Activated B cell treated with CpG ODN at 0.5 μM for 24 hours (primary cell): Measurements from ENCODE around the gene TIMM17B. TPM values are rescaled to one million over a fixed set of nuclear protein-coding genes. Genes with fewer than 3 reads are reported as not detected.

Source experiments
- ATAC-seq: fragments of 200-7000 bp; cut with Tn5 transposase; one replicate; pipeline ENCODE4 v1.10.0; 2021; ENCODE audit warnings: low read depth, mild to moderate bottlenecking, moderate library complexity
- CTCF ChIA-PET: fragments of 350-600 bp; sonication (Branson Sonifier 250); formaldehyde crosslinking; loops from one replicate; lab custom pipeline; 2021; ENCODE audit warnings: antibody characterized with exemption; lab: Charles Lee
- POLR2A ChIA-PET: fragments of 350-600 bp; sonication (Branson Sonifier 250); formaldehyde crosslinking; loops from one replicate; lab custom pipeline; 2021; ENCODE audit warnings: antibody characterized with exemption; lab: Charles Lee
- DNase-seq: peaks from one replicate; pipeline ENCODE4 v3.0.0; 2022
- H3K27ac Mint-ChIP-seq: one replicate; pipeline ENCODE4 v1.8.0; 2020; ENCODE audit warnings: mixed read lengths
- H3K27me3 Mint-ChIP-seq: one replicate; pipeline ENCODE4 v1.8.0; 2021; ENCODE audit warnings: mixed read lengths
- H3K36me3 Mint-ChIP-seq: one replicate; pipeline ENCODE4 v1.8.0; 2021; ENCODE audit warnings: low read depth, mixed read lengths
- H3K4me1 Mint-ChIP-seq: one replicate; pipeline ENCODE4 v1.8.0; 2021; ENCODE audit warnings: mixed read lengths
- H3K4me3 Mint-ChIP-seq: one replicate; pipeline ENCODE4 v1.8.0; 2020; ENCODE audit warnings: mild to moderate bottlenecking, mixed read lengths
- H3K9me3 Mint-ChIP-seq: one replicate; pipeline ENCODE4 v1.8.0; 2020; ENCODE audit warnings: mixed read lengths
- intact Hi-C: fragments of 100-400 bp; cut with micrococcal nuclease; formaldehyde crosslinking; loops from one replicate; pipeline ENCODE4 v1.15.1; 2024
- total RNA-seq: library from RNA; stranded (reverse); gene quantifications from 2 replicates; pipeline ENCODE4 v1.2.3, GENCODE V29; 2022
- TF ChIP-seq, protein P1 (sequence below): fragments of 200-600 bp; IDR thresholded peaks from one replicate; pipeline ENCODE4 v1.8.0; 2022; ENCODE audit warnings: antibody characterized with exemption, mild to moderate bottlenecking

TIMM17B gene
- total RNA-seq, 1 donor from 2014 or later: 47.8 TPM

GRCh38 chrX:48927123-48927522 is 29.6 kb upstream of the TIMM17B start:
- ATAC-seq (no peak), DNase-seq (no peak)
- peaks cover 41% of the 10 kb centered on the region for H3K4me1 Mint-ChIP-seq
- no peaks in the 10 kb centered on the region for H3K9me3 Mint-ChIP-seq
- intact Hi-C loops: no loop called here
- no peak overlapping the region for H3K27ac Mint-ChIP-seq
- peaks cover 49% of the 10 kb centered on the region for H3K36me3 Mint-ChIP-seq
- POLR2A ChIA-PET: interaction anchor here (1.4 to 6.9 kb wide), 3 partner anchors 8 to 12 kb away, joined by 4 to 93 read pairs (median 14); partner anchors contain the start of gene PIM2
- no peak overlapping the region for H3K4me3 Mint-ChIP-seq
- TF ChIP-seq, protein P1, sequence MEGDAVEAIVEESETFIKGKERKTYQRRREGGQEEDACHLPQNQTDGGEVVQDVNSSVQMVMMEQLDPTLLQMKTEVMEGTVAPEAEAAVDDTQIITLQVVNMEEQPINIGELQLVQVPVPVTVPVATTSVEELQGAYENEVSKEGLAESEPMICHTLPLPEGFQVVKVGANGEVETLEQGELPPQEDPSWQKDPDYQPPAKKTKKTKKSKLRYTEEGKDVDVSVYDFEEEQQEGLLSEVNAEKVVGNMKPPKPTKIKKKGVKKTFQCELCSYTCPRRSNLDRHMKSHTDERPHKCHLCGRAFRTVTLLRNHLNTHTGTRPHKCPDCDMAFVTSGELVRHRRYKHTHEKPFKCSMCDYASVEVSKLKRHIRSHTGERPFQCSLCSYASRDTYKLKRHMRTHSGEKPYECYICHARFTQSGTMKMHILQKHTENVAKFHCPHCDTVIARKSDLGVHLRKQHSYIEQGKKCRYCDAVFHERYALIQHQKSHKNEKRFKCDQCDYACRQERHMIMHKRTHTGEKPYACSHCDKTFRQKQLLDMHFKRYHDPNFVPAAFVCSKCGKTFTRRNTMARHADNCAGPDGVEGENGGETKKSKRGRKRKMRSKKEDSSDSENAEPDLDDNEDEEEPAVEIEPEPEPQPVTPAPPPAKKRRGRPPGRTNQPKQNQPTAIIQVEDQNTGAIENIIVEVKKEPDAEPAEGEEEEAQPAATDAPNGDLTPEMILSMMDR: no peak
- CTCF ChIA-PET: interaction anchor here (1.2 to 1.6 kb wide), 2 partner anchors 10 to 11 kb away, joined by 4 to 5 read pairs; no protein-coding TSS in a partner anchor
- H3K27me3 Mint-ChIP-seq: no peaks in the 10 kb centered on the region

DNA sequence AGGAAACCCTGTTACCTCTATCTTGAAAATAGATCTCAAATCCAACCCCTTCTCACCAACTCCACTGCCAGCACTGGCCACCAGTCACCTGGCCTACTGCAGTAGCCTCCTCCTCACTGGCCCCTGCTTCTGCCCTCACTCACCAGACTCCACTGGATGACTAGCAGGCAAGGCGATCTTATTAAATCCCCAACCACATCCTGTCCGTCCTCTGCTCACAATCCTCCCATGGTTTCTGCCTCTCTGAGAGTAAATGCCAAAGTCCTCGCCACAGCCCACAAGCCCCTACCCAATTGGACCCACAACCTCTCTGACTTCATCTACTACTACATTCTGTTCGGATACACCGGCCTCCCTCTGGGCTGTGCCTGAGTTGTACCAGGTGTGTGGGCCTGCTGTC is 26.7 kb upstream of the TIMM17B start:
- H3K4me3 Mint-ChIP-seq: no peak overlapping the region
- no peak overlapping the region for H3K27ac Mint-ChIP-seq
- ATAC-seq (no peak), DNase-seq (no peak)
- H3K4me1 Mint-ChIP-seq: peaks cover 46% of the 10 kb centered on the region
- H3K9me3 Mint-ChIP-seq: no peaks in the 10 kb centered on the region
- ChIA-PET CTCF (interaction anchor here (1.2 kb wide), 1 partner anchor 13 kb away, joined by 3 read pairs; no protein-coding TSS in a partner anchor), POLR2A (interaction anchor here (6.9 kb wide), 1 partner anchor 15 kb away, joined by 93 read pairs; no protein-coding TSS in a partner anchor)
- TF ChIP-seq, protein P1: no peak
- intact Hi-C loops: no loop called here
- no peaks in the 10 kb centered on the region for H3K27me3 Mint-ChIP-seq
- H3K36me3 Mint-ChIP-seq: peaks cover 47% of the 10 kb centered on the region

GRCh38 chrX:48923771-48924170 is 26.2 kb upstream of the TIMM17B start:
- POLR2A ChIA-PET: interaction anchor here (6.9 kb wide), 1 partner anchor 15 kb away, joined by 93 read pairs; no protein-coding TSS in a partner anchor
- Mint-ChIP-seq H3K27ac (no peak overlapping the region), H3K27me3 (no peaks in the 10 kb centered on the region), H3K9me3 (no peaks in the 10 kb centered on the region), H3K4me1 (peaks cover 45% of the 10 kb centered on the region), H3K36me3 (peaks cover 50% of the 10 kb centered on the region), H3K4me3 (no peak overlapping the region)
- ATAC-seq (no peak), DNase-seq (no peak)
- intact Hi-C loops: no loop called here
- CTCF ChIA-PET: no interaction called here
- TF ChIP-seq, protein P1: no peak

GRCh38 chrX:48920718-48921104 is 23.1 kb upstream of the TIMM17B start:
- no peak for DNase-seq
- peak overlapping the region; percentile 95 for H3K27ac Mint-ChIP-seq

More at GRCh38 chrX:48920718-48921104, 23.1 kb upstream of the TIMM17B start:
- ChIA-PET POLR2A (interaction anchor here (1.2 to 16.0 kb wide), 6 partner anchors 9 to 122 kb away, joined by 3 to 718 read pairs (median 13); partner anchors contain the start of genes HDAC6, OTUD5, PQBP1 and SLC35A2), CTCF (interaction anchor here (1.0 to 1.9 kb wide), 2 partner anchors 17 to 19 kb away, joined by 3 to 14 read pairs; no protein-coding TSS in a partner anchor)
- Mint-ChIP-seq H3K36me3 (peaks cover 65% of the 10 kb centered on the region), H3K4me1 (peaks cover 32% of the 10 kb centered on the region), H3K27me3 (no peaks in the 10 kb centered on the region), H3K4me3 (peak overlapping the region; percentile 97), H3K9me3 (no peaks in the 10 kb centered on the region)
- TF ChIP-seq, protein P1: no peak
- intact Hi-C loops: no loop called here
- ATAC-seq: no peak
